Subcutaneous adipose tissue (tissue), 4 donors: Measurements from ENCODE around the gene PDLIM1. TPM values are rescaled to one million over a fixed set of nuclear protein-coding genes. Genes with fewer than 3 reads are reported as not detected.

ENCODE experiments used
- total RNA-seq, 4 donors: library from RNA; depleted of rRNA; stranded (reverse); fragments of >200 nt; gene quantifications; one replicate each; pipeline ENCODE4 v1.1.0, GENCODE V29; 2016
- TF ChIP-seq, protein P1 (sequence below): fragments of 450-650 bp; IDR thresholded peaks from one replicate; pipeline ENCODE4 v1.5.1; 2016; ENCODE audit warnings: low read depth, mild to moderate bottlenecking, control low read depth, antibody characterized with exemption, moderate library complexity

The PDLIM1 gene
- total RNA-seq, 4 donors from 2014 or later: 79.2 to 118 (median 96.4) TPM

- TF ChIP-seq, protein P1, sequence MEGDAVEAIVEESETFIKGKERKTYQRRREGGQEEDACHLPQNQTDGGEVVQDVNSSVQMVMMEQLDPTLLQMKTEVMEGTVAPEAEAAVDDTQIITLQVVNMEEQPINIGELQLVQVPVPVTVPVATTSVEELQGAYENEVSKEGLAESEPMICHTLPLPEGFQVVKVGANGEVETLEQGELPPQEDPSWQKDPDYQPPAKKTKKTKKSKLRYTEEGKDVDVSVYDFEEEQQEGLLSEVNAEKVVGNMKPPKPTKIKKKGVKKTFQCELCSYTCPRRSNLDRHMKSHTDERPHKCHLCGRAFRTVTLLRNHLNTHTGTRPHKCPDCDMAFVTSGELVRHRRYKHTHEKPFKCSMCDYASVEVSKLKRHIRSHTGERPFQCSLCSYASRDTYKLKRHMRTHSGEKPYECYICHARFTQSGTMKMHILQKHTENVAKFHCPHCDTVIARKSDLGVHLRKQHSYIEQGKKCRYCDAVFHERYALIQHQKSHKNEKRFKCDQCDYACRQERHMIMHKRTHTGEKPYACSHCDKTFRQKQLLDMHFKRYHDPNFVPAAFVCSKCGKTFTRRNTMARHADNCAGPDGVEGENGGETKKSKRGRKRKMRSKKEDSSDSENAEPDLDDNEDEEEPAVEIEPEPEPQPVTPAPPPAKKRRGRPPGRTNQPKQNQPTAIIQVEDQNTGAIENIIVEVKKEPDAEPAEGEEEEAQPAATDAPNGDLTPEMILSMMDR: no peak
Observed at GRCh38 chr10:95279042-95279820, 11.6 kb downstream of the PDLIM1 start.

GRCh38 chr10:95278061-95278988 lies 12.5 kb downstream of the PDLIM1 start:
- TF ChIP-seq, protein P1: no peak

DNA sequence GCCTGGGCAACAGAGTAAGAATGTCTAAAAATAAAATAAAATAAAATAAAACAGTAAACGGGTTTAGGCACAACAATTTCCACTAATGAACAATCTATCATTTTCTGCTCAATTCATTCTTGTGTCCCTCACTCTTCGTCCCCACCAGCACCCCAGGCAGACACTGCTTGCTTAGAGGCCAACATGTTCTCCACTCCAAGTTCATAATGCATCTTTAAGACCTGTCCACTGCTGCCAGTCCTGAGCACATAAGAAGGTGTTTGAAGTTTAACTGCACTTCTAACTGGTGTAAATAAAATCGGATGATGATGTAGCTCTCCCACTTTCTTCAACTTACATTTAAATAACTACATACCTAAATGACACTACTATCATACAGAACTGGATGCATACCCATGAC lies 13.2 kb downstream of the PDLIM1 start:
- TF ChIP-seq, protein P1: no peak

- TF ChIP-seq, protein P1: no peak
Observed at GRCh38 chr10:95277201-95277570, 13.6 kb downstream of the PDLIM1 start.

- TF ChIP-seq, protein P1: no peak
Observed at GRCh38 chr10:95276367-95277200, 14.2 kb downstream of the PDLIM1 start.

DNA sequence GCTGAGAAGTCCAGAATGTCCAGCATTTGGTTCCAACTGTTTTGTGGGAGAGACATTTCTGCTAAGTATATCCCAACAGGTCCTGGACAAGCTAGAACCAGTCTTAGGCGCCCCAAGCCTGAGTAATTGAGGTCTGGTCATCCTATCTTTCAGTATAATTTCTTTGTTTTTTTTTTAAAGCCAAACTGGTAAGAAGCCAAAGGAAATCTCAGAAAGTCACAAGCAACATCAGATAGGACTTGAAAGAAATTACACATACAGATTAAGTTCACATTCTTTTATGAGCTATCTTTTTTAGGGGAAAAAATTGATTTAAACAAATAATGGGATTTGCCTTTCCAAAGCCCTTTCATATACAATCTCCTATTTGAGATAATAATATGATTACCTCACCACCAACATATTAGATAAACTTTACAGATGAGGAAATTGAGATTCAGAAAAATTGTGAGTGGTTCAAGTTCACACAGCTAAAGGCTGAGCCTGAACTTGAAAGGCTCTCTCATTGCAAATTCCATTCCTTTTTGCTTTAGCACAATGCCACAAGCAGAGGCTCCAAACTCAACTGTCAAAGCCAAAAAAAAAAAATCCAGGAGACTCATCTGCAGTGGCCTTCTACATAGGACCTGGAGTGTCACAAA lies 15.0 kb downstream of the PDLIM1 start:
- TF ChIP-seq, protein P1: no peak
